Dendritic cell treated with granulocyte-macrophage colony-stimulating factor and Interleukin-4, amounts not matched to agents 40 ng/mL and 50 ng/mL, for 4 days (primary cell): ENCODE data around the gene STRBP.

Experiments used
- H3K27ac Mint-ChIP-seq: one replicate; pipeline ENCODE4 v1.8.0; 2022; ENCODE audit warnings: mild to moderate bottlenecking, mixed read lengths
- H3K27me3 Mint-ChIP-seq: one replicate; pipeline ENCODE4 v1.8.0; 2022; ENCODE audit warnings: mild to moderate bottlenecking, mixed read lengths
- H3K36me3 Mint-ChIP-seq: one replicate; pipeline ENCODE4 v1.8.0; 2022; ENCODE audit warnings: low read depth, mixed read lengths
- H3K4me1 Mint-ChIP-seq: one replicate; pipeline ENCODE4 v1.8.0; 2022; ENCODE audit warnings: low read depth, mixed read lengths
- H3K4me3 Mint-ChIP-seq: one replicate; pipeline ENCODE4 v1.8.0; 2022; ENCODE audit warnings: mild to moderate bottlenecking, moderate library complexity, mixed read lengths
- H3K9me3 Mint-ChIP-seq: one replicate; pipeline ENCODE4 v1.8.0; 2022; ENCODE audit warnings: mixed read lengths
- intact Hi-C: fragments of 100-400 bp; cut with micrococcal nuclease; formaldehyde crosslinking; loops from one replicate; pipeline ENCODE4 v1.15.0; 2022

The STRBP gene

GRCh38 chr9:123072407-123072995, 195.9 kb downstream of the STRBP start:
- no peak overlapping the region for H3K27ac Mint-ChIP-seq
- peaks cover 88% of the 10 kb centered on the region for H3K36me3 Mint-ChIP-seq
- no peak overlapping the region for H3K4me3 Mint-ChIP-seq
- intact Hi-C loops: no loop called here
- no peaks in the 10 kb centered on the region for H3K4me1 Mint-ChIP-seq
- H3K9me3 Mint-ChIP-seq: no peaks in the 10 kb centered on the region
- H3K27me3 Mint-ChIP-seq: no peaks in the 10 kb centered on the region
